ENCODE measurements around the gene PTPRZ1.

DNA sequence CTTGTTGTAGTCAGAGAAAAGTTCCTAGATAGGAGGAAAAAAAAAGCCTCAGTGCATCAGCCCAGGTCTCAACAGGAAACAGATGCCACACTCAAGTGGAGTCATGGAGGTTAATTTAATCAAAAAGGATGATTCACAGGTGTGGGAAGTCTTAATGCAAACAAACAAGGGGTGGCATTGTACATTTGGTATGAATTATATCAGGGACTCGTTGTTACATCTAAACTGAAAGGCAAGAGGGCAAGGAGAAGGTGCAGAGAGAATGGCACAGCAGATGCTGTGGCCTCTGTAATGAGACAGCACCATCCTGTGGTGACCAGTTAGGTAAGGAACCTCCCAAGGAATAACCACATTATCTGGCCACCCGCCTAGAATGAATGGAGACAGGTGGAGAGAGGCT is 133.7 kb downstream of the PTPRZ1 start:
- TF ChIP-seq YY1 (IDR thresholded peaks at IDR 0.05; ENCODE audit: insufficient read depth, insufficient read length): no peak
- TF ChIP-seq SUZ12 (IDR thresholded peaks at IDR 0.05; ENCODE audit: extremely low read depth, insufficient read depth, insufficient read length): no peak
